SU-DHL-6 (cell line): ENCODE data around the gene RBMY1A1.
"Not testable (repeated sequence)": the region's sequence is repeated elsewhere in the genome, so short reads cannot be mapped to it uniquely, and the experiment has no call there.

Experiments
- H2AFZ ChIP-seq: fragments of 200-600 bp; sonication (generic); 2 replicates; pipeline ENCODE4 v1.6.1; 2014; ENCODE audit warnings: low read depth, mild to moderate bottlenecking, moderate library complexity, mixed read lengths, antibody characterized with exemption, low read length; ENCODE audit not compliant: severe bottlenecking
- H3F3A ChIP-seq: fragments of 200-600 bp; shearing (Covaris generic); 2 replicates; pipeline ENCODE4 v1.6.0; 2016; ENCODE audit warnings: antibody characterized with exemption, mild to moderate bottlenecking; ENCODE audit not compliant: insufficient read depth
- H3K27ac ChIP-seq: fragments of 200-600 bp; sonication (generic); 2 replicates; pipeline ENCODE4 v1.5.1; 2016; ENCODE audit warnings: low read depth, mild to moderate bottlenecking, low read length, moderate library complexity, mixed read lengths
- H3K27me3 ChIP-seq: fragments of 200-600 bp; sonication (generic), shearing (Covaris generic); 2 replicates; pipeline ENCODE4 v1.6.0; 2014; ENCODE audit warnings: mild to moderate bottlenecking, low read length
- H3K36me3 ChIP-seq: fragments of 200-600 bp; sonication (generic); 2 replicates; pipeline ENCODE4 v1.6.1; 2014; ENCODE audit warnings: mild to moderate bottlenecking, low read length, mixed read lengths
- H3K4me2 ChIP-seq: fragments of 300-600, 200-600 bp; shearing (Covaris generic), sonication (generic); 2 replicates; pipeline ENCODE4 v1.6.0; 2014; ENCODE audit warnings: low read length, low read depth, mild to moderate bottlenecking; ENCODE audit not compliant: poor library complexity, severe bottlenecking
- H3K4me3 ChIP-seq: fragments of 200-600 bp; sonication (generic); 2 replicates; pipeline ENCODE4 v1.5.1; 2014; ENCODE audit warnings: antibody characterized with exemption, low read length, mild to moderate bottlenecking, mixed read lengths; ENCODE audit not compliant: insufficient read depth, poor library complexity, severe bottlenecking
- H3K79me2 ChIP-seq: fragments of 200-600 bp; sonication (generic); 2 replicates; pipeline ENCODE4 v1.6.1; 2014; ENCODE audit warnings: mild to moderate bottlenecking, low read length, moderate library complexity; ENCODE audit not compliant: insufficient read depth
- H3K9ac ChIP-seq: fragments of 200-600 bp; sonication (generic); 2 replicates; pipeline ENCODE4 v1.7.0; 2014; ENCODE audit warnings: mild to moderate bottlenecking, low read length
- H3K9me2 ChIP-seq: fragments of 200-600 bp; sonication (generic); replicated peaks from 2 replicates; pipeline ENCODE4 v1.6.1; 2014; ENCODE audit warnings: low read length; ENCODE audit not compliant: insufficient read depth
- H3K9me3 ChIP-seq: fragments of 200-600 bp; sonication (generic); 2 replicates; pipeline ENCODE4 v1.6.1; 2014; ENCODE audit warnings: low read length, mixed read lengths; ENCODE audit not compliant: insufficient read depth
- H4K20me1 ChIP-seq: fragments of 200-600 bp; sonication (generic); 2 replicates; pipeline ENCODE4 v1.6.1; 2014; ENCODE audit warnings: low read depth, mild to moderate bottlenecking, antibody characterized with exemption, low read length, moderate library complexity, mixed read lengths
- CTCF ChIP-seq: fragments of 200-600 bp; sonication (generic); IDR thresholded peaks from one replicate; pipeline ENCODE4 v1.5.1; 2017; ENCODE audit warnings: antibody characterized with exemption, mild to moderate bottlenecking, low read length, moderate library complexity; ENCODE audit not compliant: insufficient read depth, poor library complexity, severe bottlenecking
- EZH2phosphoT487 ChIP-seq: fragments of 200-600 bp; sonication (generic), shearing (Covaris generic); conservative IDR thresholded peaks from 2 replicates; pipeline ENCODE4 v1.6.1; 2018; ENCODE audit warnings: mild to moderate bottlenecking, antibody characterized with exemption, low read length, moderate library complexity, mixed read lengths

Gene RBMY1A1

GRCh38 chrY:21534579-21534978 is at the start of gene RBMY1A1:
Gene RBMY1A1, plus strand, starts transcription at chrY:21534879. Its CDS starts 2,013 bp downstream, at chrY:21536892.
- H3K9me2 ChIP-seq, H3K79me2 ChIP-seq, H3K4me2 ChIP-seq, H4K20me1 ChIP-seq, H3K27ac ChIP-seq, H3F3A ChIP-seq, H3K27me3 ChIP-seq, H3K9me3 ChIP-seq, H3K4me3 ChIP-seq, H3K36me3 ChIP-seq, H3K9ac ChIP-seq, H2AFZ ChIP-seq: not testable (repeated sequence)

GRCh38 chrY:21511038-21511437 is 23.6 kb upstream of the RBMY1A1 start, which contains the start of gene RBMY1B:
Gene RBMY1B, plus strand, starts transcription at chrY:21511338. Its CDS starts 2,013 bp downstream, at chrY:21513351.
- not testable (repeated sequence) for H3K9me3 ChIP-seq, H4K20me1 ChIP-seq, H3K27ac ChIP-seq, H2AFZ ChIP-seq, H3K36me3 ChIP-seq, H3K27me3 ChIP-seq, H3K4me2 ChIP-seq, H3K79me2 ChIP-seq, H3K4me3 ChIP-seq, H3K9me2 ChIP-seq, H3F3A ChIP-seq, H3K9ac ChIP-seq

GRCh38 chrY:21559316-21559984 is 24.8 kb downstream of the RBMY1A1 start:
- H3K4me2 ChIP-seq, H3K4me3 ChIP-seq, H3K9ac ChIP-seq, H2AFZ ChIP-seq, H3K27ac ChIP-seq, H3K79me2 ChIP-seq, H4K20me1 ChIP-seq, H3K9me2 ChIP-seq, H3F3A ChIP-seq, H3K9me3 ChIP-seq, H3K27me3 ChIP-seq, H3K36me3 ChIP-seq: not testable (repeated sequence)

GRCh38 chrY:21585449-21585848 is 50.8 kb downstream of the RBMY1A1 start:
- Histone ChIP-seq H3K27me3 (no peaks in the 10 kb centered on the region), H3K9me2 (no peaks in the 10 kb centered on the region), H3K9me3 (no peaks in the 10 kb centered on the region), H3K79me2 (no peaks in the 10 kb centered on the region), H3K36me3 (no peaks in the 10 kb centered on the region), H4K20me1 (no peaks in the 10 kb centered on the region), H3K9ac (no peak overlapping the region), H3K4me2 (no peak overlapping the region), H3F3A (no peaks in the 10 kb centered on the region), H2AFZ (no peak overlapping the region), H3K27ac (no peak overlapping the region), H3K4me3 (no peak overlapping the region)
- no peak for TF ChIP-seq EZH2phosphoT487
- no peak for TF ChIP-seq CTCF

- not testable (repeated sequence) for H3K9me3 ChIP-seq, H3K36me3 ChIP-seq, H3K27ac ChIP-seq, H3F3A ChIP-seq, H3K79me2 ChIP-seq, H3K4me3 ChIP-seq, H4K20me1 ChIP-seq, H3K4me2 ChIP-seq, H3K9ac ChIP-seq, H3K9me2 ChIP-seq, H2AFZ ChIP-seq, H3K27me3 ChIP-seq
These were observed 51.8 kb downstream of the RBMY1A1 start for GRCh38 chrY:21586454-21586853.
